Activated CD4-positive, alpha-beta T cell treated with anti-CD3 and anti-CD28 coated beads for 24 hours (primary cell): Measurements from ENCODE around the gene NCKAP5.

Source experiments
- DNase-seq, 2 donors: peaks; one replicate each; pipeline ENCODE4 v3.0.0-alpha.2; 2020; ENCODE audit warnings: low read depth in 2 of 2

Gene NCKAP5

GRCh38 chr2:132668987-132669907, 899.0 kb downstream of the NCKAP5 start:
- no peak for DNase-seq

- no peak for DNase-seq
Measured at GRCh38 chr2:132668189-132668823, 900.0 kb downstream of the NCKAP5 start.

- no peak for DNase-seq
Measured at GRCh38 chr2:132667706-132668105, 900.6 kb downstream of the NCKAP5 start.

GRCh38 chr2:132665401-132666140, 902.7 kb downstream of the NCKAP5 start:
- no peak for DNase-seq

GRCh38 chr2:132664096-132664495, 904.2 kb downstream of the NCKAP5 start:
- no peak for DNase-seq

GRCh38 chr2:132662732-132663131, 905.5 kb downstream of the NCKAP5 start:
- DNase-seq: no peak

GRCh38 chr2:132659331-132659730, 908.9 kb downstream of the NCKAP5 start:
- no peak for DNase-seq

GRCh38 chr2:132656266-132656975, 911.8 kb downstream of the NCKAP5 start:
- DNase-seq: no peak

- no peak for DNase-seq
Measured at GRCh38 chr2:132654968-132655367, 913.3 kb downstream of the NCKAP5 start.

GRCh38 chr2:132654335-132654734, 913.9 kb downstream of the NCKAP5 start:
- no peak for DNase-seq

GRCh38 chr2:132652474-132652873, 915.8 kb downstream of the NCKAP5 start:
- DNase-seq: no peak

GRCh38 chr2:132651115-132652045, 916.9 kb downstream of the NCKAP5 start:
- no peak for DNase-seq

- DNase-seq: no peak
Measured at GRCh38 chr2:132646540-132647108, 921.6 kb downstream of the NCKAP5 start.

GRCh38 chr2:132645722-132646539, 922.3 kb downstream of the NCKAP5 start:
- no peak for DNase-seq

GRCh38 chr2:132645176-132645575, 923.1 kb downstream of the NCKAP5 start:
- DNase-seq: no peak

- no peak for DNase-seq
Measured at GRCh38 chr2:132642415-132642814, 925.8 kb downstream of the NCKAP5 start.

- DNase-seq: no peak
Measured at GRCh38 chr2:132641819-132642218, 926.4 kb downstream of the NCKAP5 start.

GRCh38 chr2:132640116-132640515, 928.1 kb downstream of the NCKAP5 start:
- no peak for DNase-seq

- no peak for DNase-seq
Measured at GRCh38 chr2:132638313-132639040, 929.8 kb downstream of the NCKAP5 start.
